Measurements from ENCODE around the gene MMS19. TPM values are rescaled to one million over a fixed set of nuclear protein-coding genes. Genes with fewer than 3 reads are reported as not detected.
A peak's percentile ranks its signal among the peaks of the same experiment; 100 is the strongest.

Gene MMS19
- total RNA-seq, 1 experiment from 2014 or later = 105 TPM

- H3K9me3 Mint-ChIP-seq (ENCODE audit: unreplicated experiment) = no peaks in the 10 kb centered on the region
- H3K4me1 Mint-ChIP-seq (ENCODE audit: low read depth, unreplicated experiment) = peaks cover 20% of the 10 kb centered on the region
- no peak overlapping the region for H3K27ac Mint-ChIP-seq (ENCODE audit: unreplicated experiment)
- TF ChIP-seq CTCF (IDR thresholded peaks at IDR 0.05; ENCODE audit: insufficient read depth in 1 of 2, low read depth in 1 of 2, low read length in 1 of 2, severe bottlenecking in 1 of 2, unreplicated experiment in 1 of 2) = no peak
- no peak overlapping the region for H3K4me3 Mint-ChIP-seq (ENCODE audit: unreplicated experiment)
- H3K9me3 ChIP-seq = no peaks in the 10 kb centered on the region
- BruUV-seq (replicated peaks) = no TSS peak
- intact Hi-C loops (cut with micrococcal nuclease; ENCODE audit: unreplicated experiment) = no loop called here
- no peaks in the 10 kb centered on the region for H3K27me3 Mint-ChIP-seq (ENCODE audit: insufficient read depth, unreplicated experiment)
- peaks cover under 1% of the 10 kb centered on the region for H3K36me3 Mint-ChIP-seq (ENCODE audit: insufficient read depth, unreplicated experiment)
- DNase-seq = no peak
- H3K4me3 ChIP-seq (ENCODE audit: low read depth, low read length) = no peak overlapping the region
- CTCF ChIA-PET = no interaction called here
- no peaks in the 10 kb centered on the region for H3K36me3 ChIP-seq (ENCODE audit: control insufficient read depth, insufficient read depth, low read length)
- peaks cover 15% of the 10 kb centered on the region for H3K4me1 ChIP-seq
- POLR2A ChIA-PET = no interaction called here
- no peaks in the 10 kb centered on the region for H3K27me3 ChIP-seq (replicated peaks; ENCODE audit: control insufficient read depth, insufficient read depth, low read length)
These were observed 49.0 kb upstream of the MMS19 start for GRCh38 chr10:97547271-97547600.

GRCh38 chr10:97546456-97547270 is 48.4 kb upstream of the MMS19 start:
- H3K27ac Mint-ChIP-seq (ENCODE audit: unreplicated experiment) = no peak overlapping the region
- Histone ChIP-seq H3K27me3 (replicated peaks; ENCODE audit: control insufficient read depth, insufficient read depth, low read length) (no peaks in the 10 kb centered on the region), H3K36me3 (ENCODE audit: control insufficient read depth, insufficient read depth, low read length) (no peaks in the 10 kb centered on the region), H3K4me3 (ENCODE audit: low read depth, low read length) (no peak overlapping the region), H3K9me3 (no peaks in the 10 kb centered on the region), H3K4me1 (peaks cover 20% of the 10 kb centered on the region)
- no peak overlapping the region for H3K4me3 Mint-ChIP-seq (ENCODE audit: unreplicated experiment)
- no peak for DNase-seq
- no peak for TF ChIP-seq CTCF (IDR thresholded peaks at IDR 0.05; ENCODE audit: insufficient read depth in 1 of 2, low read depth in 1 of 2, low read length in 1 of 2, severe bottlenecking in 1 of 2, unreplicated experiment in 1 of 2)
- peaks cover 26% of the 10 kb centered on the region for H3K4me1 Mint-ChIP-seq (ENCODE audit: low read depth, unreplicated experiment)
- no peaks in the 10 kb centered on the region for H3K27me3 Mint-ChIP-seq (ENCODE audit: insufficient read depth, unreplicated experiment)
- no peaks in the 10 kb centered on the region for H3K9me3 Mint-ChIP-seq (ENCODE audit: unreplicated experiment)
- intact Hi-C loops (cut with micrococcal nuclease; ENCODE audit: unreplicated experiment) = no loop called here
- CTCF ChIA-PET = interaction anchor here (0.6 kb wide), 1 partner anchor 14 kb away, joined by 5 read pairs; no protein-coding TSS in a partner anchor
- H3K36me3 Mint-ChIP-seq (ENCODE audit: insufficient read depth, unreplicated experiment) = peaks cover 6% of the 10 kb centered on the region
- BruUV-seq (replicated peaks) = no TSS peak
- POLR2A ChIA-PET = interaction anchor here (0.6 kb wide), 1 partner anchor 145 kb away, joined by 4 read pairs; no protein-coding TSS in a partner anchor

GRCh38 chr10:97543025-97543546 is 44.9 kb upstream of the MMS19 start:
- H3K9me3 Mint-ChIP-seq (ENCODE audit: unreplicated experiment) = no peaks in the 10 kb centered on the region
- POLR2A ChIA-PET = no interaction called here
- H3K36me3 Mint-ChIP-seq (ENCODE audit: insufficient read depth, unreplicated experiment) = peaks cover 6% of the 10 kb centered on the region
- peaks cover 25% of the 10 kb centered on the region for H3K4me1 Mint-ChIP-seq (ENCODE audit: low read depth, unreplicated experiment)
- peak overlapping the region; percentile 83 for H3K27ac Mint-ChIP-seq (ENCODE audit: unreplicated experiment)
- Histone ChIP-seq H3K4me1 (peaks cover 29% of the 10 kb centered on the region), H3K4me3 (ENCODE audit: low read depth, low read length) (no peak overlapping the region), H3K36me3 (ENCODE audit: control insufficient read depth, insufficient read depth, low read length) (no peaks in the 10 kb centered on the region), H3K27me3 (replicated peaks; ENCODE audit: control insufficient read depth, insufficient read depth, low read length) (no peaks in the 10 kb centered on the region), H3K9me3 (no peaks in the 10 kb centered on the region)
- no TSS peak for BruUV-seq (replicated peaks)
- intact Hi-C loops (cut with micrococcal nuclease; ENCODE audit: unreplicated experiment) = no loop called here
- H3K4me3 Mint-ChIP-seq (ENCODE audit: unreplicated experiment) = no peak overlapping the region
- CTCF ChIA-PET = interaction anchor here (0.6 to 1.1 kb wide), 2 partner anchors 9 to 69 kb away, joined by 5 read pairs; no protein-coding TSS in a partner anchor
- H3K27me3 Mint-ChIP-seq (ENCODE audit: insufficient read depth, unreplicated experiment) = no peaks in the 10 kb centered on the region
- no peak for TF ChIP-seq CTCF (IDR thresholded peaks at IDR 0.05; ENCODE audit: insufficient read depth in 1 of 2, low read depth in 1 of 2, low read length in 1 of 2, severe bottlenecking in 1 of 2, unreplicated experiment in 1 of 2)
- no peak for DNase-seq
